Neural cell (in vitro differentiated cells): ENCODE results near the gene IPMK. TPM values are rescaled to one million over a fixed set of nuclear protein-coding genes. Genes with fewer than 3 reads are reported as not detected.

Experiments used
- H2AFZ ChIP-seq: fragments of 200-600, 300-800 bp; sonication (generic), shearing (Covaris generic); 2 replicates; pipeline ENCODE4 v1.6.0; 2014; ENCODE audit warnings: low read depth, mild to moderate bottlenecking, antibody characterized with exemption, low read length, moderate library complexity
- H3F3A ChIP-seq: fragments of 200-600 bp; shearing (Covaris generic); 2 replicates; pipeline ENCODE4 v1.6.1; 2016; ENCODE audit warnings: mild to moderate bottlenecking, moderate library complexity, mixed read lengths, antibody characterized with exemption, low read length; ENCODE audit not compliant: insufficient read depth, poor library complexity, severe bottlenecking
- H3K27ac ChIP-seq: fragments of 200-600, 300-800 bp; sonication (generic), shearing (Covaris generic); 2 replicates; pipeline ENCODE4 v1.5.1; 2014; ENCODE audit warnings: mild to moderate bottlenecking, low read length, moderate library complexity
- H3K27me3 ChIP-seq: fragments of 300-800, 200-600 bp; sonication (generic), shearing (Covaris generic); 2 replicates; pipeline ENCODE4 v1.6.0; 2014; ENCODE audit warnings: mild to moderate bottlenecking, low read depth, low read length, moderate library complexity; ENCODE audit not compliant: insufficient read depth
- H3K36me3 ChIP-seq: fragments of 300-800, 200-600 bp; sonication (generic), shearing (Covaris generic); 2 replicates; pipeline ENCODE4 v1.5.1; 2014; ENCODE audit warnings: mild to moderate bottlenecking, antibody characterized with exemption, low read length, moderate library complexity; ENCODE audit not compliant: insufficient read depth
- H3K4me2 ChIP-seq: fragments of 300-800, 200-600 bp; sonication (generic), shearing (Covaris generic); 2 replicates; pipeline ENCODE4 v1.6.0; 2014; ENCODE audit warnings: mild to moderate bottlenecking, low read length
- H3K4me3 ChIP-seq: fragments of 300-800, 200-600 bp; sonication (generic), shearing (Covaris generic); 2 replicates; pipeline ENCODE4 v1.5.1; 2014; ENCODE audit warnings: mild to moderate bottlenecking, low read length, moderate library complexity
- H3K79me2 ChIP-seq: fragments of 200-600 bp; shearing (Covaris generic); replicated peaks from 2 replicates; pipeline ENCODE4 v1.6.0; 2014; ENCODE audit warnings: mild to moderate bottlenecking, low read length, moderate library complexity; ENCODE audit not compliant: insufficient read depth
- H3K9ac ChIP-seq: fragments of 300-800, 200-600 bp; sonication (generic), shearing (Covaris generic); 2 replicates; pipeline ENCODE4 v1.6.1; 2016; ENCODE audit warnings: mild to moderate bottlenecking, low read length, mixed read lengths
- H3K9me2 ChIP-seq: fragments of 200-600 bp; shearing (Covaris generic); 2 replicates; pipeline ENCODE4 v1.6.1; 2016; ENCODE audit warnings: mild to moderate bottlenecking, low read length, mixed read lengths; ENCODE audit not compliant: insufficient read depth
- H3K9me3 ChIP-seq: fragments of 200-600, 300-800 bp; sonication (generic), shearing (Covaris generic); 2 replicates; pipeline ENCODE4 v1.6.1; 2016; ENCODE audit warnings: mild to moderate bottlenecking, mixed run types, low read length, moderate library complexity, mixed read lengths
- H4K20me1 ChIP-seq: fragments of 200-600 bp; shearing (Covaris generic); 2 replicates; pipeline ENCODE4 v1.6.1; 2016; ENCODE audit warnings: mild to moderate bottlenecking, mixed run types; ENCODE audit not compliant: insufficient read depth
- EP300 ChIP-seq: fragments of 450-650 bp; conservative IDR thresholded peaks from 2 replicates; pipeline ENCODE4 v1.6.1; 2014; ENCODE audit warnings: antibody characterized with exemption, mild to moderate bottlenecking, moderate library complexity; ENCODE audit not compliant: poor library complexity, severe bottlenecking
- EZH2 ChIP-seq: fragments of 200-600, 300-800 bp; shearing (Covaris generic), sonication (generic); IDR thresholded peaks from 2 replicates; pipeline ENCODE4 v1.6.1; 2014; ENCODE audit warnings: antibody characterized with exemption, low read length, borderline replicate concordance, mild to moderate bottlenecking; ENCODE audit not compliant: insufficient read depth, poor library complexity, severe bottlenecking
- MXI1 ChIP-seq: fragments of 450-650 bp; conservative IDR thresholded peaks from 2 replicates; pipeline ENCODE4 v1.6.1; 2014; ENCODE audit warnings: antibody characterized with exemption, mild to moderate bottlenecking; ENCODE audit not compliant: poor library complexity, severe bottlenecking
- POLR2AphosphoS5 ChIP-seq: IDR thresholded peaks from 2 replicates; pipeline ENCODE4 v1.6.1; 2012
- RAD21 ChIP-seq: fragments of 450-650 bp; conservative IDR thresholded peaks from 2 replicates; pipeline ENCODE4 v1.6.1; 2014; ENCODE audit warnings: antibody characterized with exemption, mild to moderate bottlenecking, moderate library complexity
- SMC3 ChIP-seq: fragments of 450-650 bp; conservative IDR thresholded peaks from 2 replicates; pipeline ENCODE4 v1.6.1; 2014; ENCODE audit warnings: antibody characterized with exemption, mild to moderate bottlenecking, moderate library complexity; ENCODE audit not compliant: poor library complexity
- TAF1 ChIP-seq: IDR thresholded peaks from 2 replicates; pipeline ENCODE4 v1.6.1; 2012; ENCODE audit warnings: low read depth
- polyA plus RNA-seq: library from polyadenylated mRNA; depleted of rRNA; stranded (reverse); fragments of >200 nt; gene quantifications from 2 replicates; pipeline ENCODE4 v1.2.3, GENCODE V29; 2014
- TF ChIP-seq, protein P1 (sequence below): fragments of 450-650 bp; IDR thresholded peaks from 2 replicates; pipeline ENCODE4 v1.5.1; 2014; ENCODE audit warnings: antibody characterized with exemption, mild to moderate bottlenecking, moderate library complexity; ENCODE audit not compliant: poor library complexity, severe bottlenecking
- TF ChIP-seq, protein P2 (sequence below): IDR thresholded peaks from 2 replicates; pipeline ENCODE4 v1.6.1; 2012; ENCODE audit warnings: borderline replicate concordance

IPMK gene
- polyA plus RNA-seq, 1 donor from 2014 or later = 11.7 TPM

DNA sequence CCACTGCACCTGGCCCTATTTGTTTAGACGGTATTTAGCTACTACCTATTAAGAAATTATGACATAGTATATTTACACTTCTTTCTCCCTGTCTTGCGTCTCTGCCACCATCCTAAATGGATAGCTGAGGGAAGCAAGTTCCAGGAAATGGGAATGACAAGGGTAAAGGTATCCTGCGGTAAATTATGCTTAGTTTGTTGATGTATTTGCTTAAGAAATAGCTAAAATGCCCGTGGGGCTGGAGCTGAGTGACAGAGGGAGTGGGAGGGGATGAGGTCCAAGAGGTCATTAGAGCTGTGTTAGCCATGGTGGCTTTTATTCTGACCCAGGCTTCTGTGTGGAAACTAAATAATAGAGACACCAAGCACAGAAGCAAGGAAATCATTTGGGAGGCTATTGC, 38.1 kb upstream of the IPMK start:
- H3K9me2 ChIP-seq = no peaks in the 10 kb centered on the region
- H3K9ac ChIP-seq = no peak overlapping the region
- no peaks in the 10 kb centered on the region for H3K79me2 ChIP-seq
- no peak overlapping the region for H3K4me2 ChIP-seq
- no peak overlapping the region for H3K27ac ChIP-seq
- H2AFZ ChIP-seq = no peak overlapping the region
- no peaks in the 10 kb centered on the region for H3F3A ChIP-seq
- H3K9me3 ChIP-seq = no peaks in the 10 kb centered on the region
- TF ChIP-seq, protein P1, sequence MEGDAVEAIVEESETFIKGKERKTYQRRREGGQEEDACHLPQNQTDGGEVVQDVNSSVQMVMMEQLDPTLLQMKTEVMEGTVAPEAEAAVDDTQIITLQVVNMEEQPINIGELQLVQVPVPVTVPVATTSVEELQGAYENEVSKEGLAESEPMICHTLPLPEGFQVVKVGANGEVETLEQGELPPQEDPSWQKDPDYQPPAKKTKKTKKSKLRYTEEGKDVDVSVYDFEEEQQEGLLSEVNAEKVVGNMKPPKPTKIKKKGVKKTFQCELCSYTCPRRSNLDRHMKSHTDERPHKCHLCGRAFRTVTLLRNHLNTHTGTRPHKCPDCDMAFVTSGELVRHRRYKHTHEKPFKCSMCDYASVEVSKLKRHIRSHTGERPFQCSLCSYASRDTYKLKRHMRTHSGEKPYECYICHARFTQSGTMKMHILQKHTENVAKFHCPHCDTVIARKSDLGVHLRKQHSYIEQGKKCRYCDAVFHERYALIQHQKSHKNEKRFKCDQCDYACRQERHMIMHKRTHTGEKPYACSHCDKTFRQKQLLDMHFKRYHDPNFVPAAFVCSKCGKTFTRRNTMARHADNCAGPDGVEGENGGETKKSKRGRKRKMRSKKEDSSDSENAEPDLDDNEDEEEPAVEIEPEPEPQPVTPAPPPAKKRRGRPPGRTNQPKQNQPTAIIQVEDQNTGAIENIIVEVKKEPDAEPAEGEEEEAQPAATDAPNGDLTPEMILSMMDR = no peak
- TF ChIP-seq SMC3 (no peak), TAF1 (no peak), POLR2AphosphoS5 (no peak), EZH2 (no peak), EP300 (no peak)
- H3K4me3 ChIP-seq = no peak overlapping the region
- H3K36me3 ChIP-seq = no peaks in the 10 kb centered on the region
- no peaks in the 10 kb centered on the region for H3K27me3 ChIP-seq
- H4K20me1 ChIP-seq = no peaks in the 10 kb centered on the region

DNA sequence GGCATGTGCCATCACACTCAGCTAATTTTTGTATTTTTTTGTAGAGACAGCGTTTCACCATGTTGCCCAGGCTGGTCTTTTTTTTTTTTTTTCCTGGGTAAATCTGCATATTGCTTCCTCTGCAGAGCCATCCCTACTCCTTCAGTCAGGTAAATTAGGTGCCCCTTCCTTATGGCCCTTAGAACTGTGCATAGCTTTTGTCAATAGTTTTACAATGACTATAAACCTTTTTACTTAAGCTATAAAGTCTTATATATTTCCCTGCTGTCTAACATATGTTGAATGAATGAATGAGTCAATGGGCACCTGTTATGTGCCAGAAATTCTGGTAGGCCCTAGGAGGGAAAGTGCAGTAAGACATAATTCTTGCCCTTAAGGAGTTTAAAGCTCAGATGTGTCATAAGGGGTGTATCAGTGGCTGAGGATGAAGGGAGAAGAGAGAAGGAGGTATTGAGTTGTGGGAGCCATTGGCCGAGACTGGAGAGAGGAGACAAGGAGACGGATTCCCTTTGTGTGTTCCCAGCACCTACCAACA, 36.5 kb upstream of the IPMK start:
- Histone ChIP-seq H3K9me3 (no peaks in the 10 kb centered on the region), H3K27ac (no peak overlapping the region), H2AFZ (no peak overlapping the region), H3K27me3 (no peaks in the 10 kb centered on the region), H3K9ac (no peak overlapping the region), H3F3A (no peaks in the 10 kb centered on the region), H4K20me1 (no peaks in the 10 kb centered on the region), H3K79me2 (no peaks in the 10 kb centered on the region), H3K36me3 (no peaks in the 10 kb centered on the region), H3K4me3 (no peak overlapping the region), H3K9me2 (no peaks in the 10 kb centered on the region), H3K4me2 (no peak overlapping the region)
- TF ChIP-seq MXI1 = no peak
- TF ChIP-seq EP300 = no peak
- no peak for TF ChIP-seq SMC3
- TF ChIP-seq, protein P2, sequence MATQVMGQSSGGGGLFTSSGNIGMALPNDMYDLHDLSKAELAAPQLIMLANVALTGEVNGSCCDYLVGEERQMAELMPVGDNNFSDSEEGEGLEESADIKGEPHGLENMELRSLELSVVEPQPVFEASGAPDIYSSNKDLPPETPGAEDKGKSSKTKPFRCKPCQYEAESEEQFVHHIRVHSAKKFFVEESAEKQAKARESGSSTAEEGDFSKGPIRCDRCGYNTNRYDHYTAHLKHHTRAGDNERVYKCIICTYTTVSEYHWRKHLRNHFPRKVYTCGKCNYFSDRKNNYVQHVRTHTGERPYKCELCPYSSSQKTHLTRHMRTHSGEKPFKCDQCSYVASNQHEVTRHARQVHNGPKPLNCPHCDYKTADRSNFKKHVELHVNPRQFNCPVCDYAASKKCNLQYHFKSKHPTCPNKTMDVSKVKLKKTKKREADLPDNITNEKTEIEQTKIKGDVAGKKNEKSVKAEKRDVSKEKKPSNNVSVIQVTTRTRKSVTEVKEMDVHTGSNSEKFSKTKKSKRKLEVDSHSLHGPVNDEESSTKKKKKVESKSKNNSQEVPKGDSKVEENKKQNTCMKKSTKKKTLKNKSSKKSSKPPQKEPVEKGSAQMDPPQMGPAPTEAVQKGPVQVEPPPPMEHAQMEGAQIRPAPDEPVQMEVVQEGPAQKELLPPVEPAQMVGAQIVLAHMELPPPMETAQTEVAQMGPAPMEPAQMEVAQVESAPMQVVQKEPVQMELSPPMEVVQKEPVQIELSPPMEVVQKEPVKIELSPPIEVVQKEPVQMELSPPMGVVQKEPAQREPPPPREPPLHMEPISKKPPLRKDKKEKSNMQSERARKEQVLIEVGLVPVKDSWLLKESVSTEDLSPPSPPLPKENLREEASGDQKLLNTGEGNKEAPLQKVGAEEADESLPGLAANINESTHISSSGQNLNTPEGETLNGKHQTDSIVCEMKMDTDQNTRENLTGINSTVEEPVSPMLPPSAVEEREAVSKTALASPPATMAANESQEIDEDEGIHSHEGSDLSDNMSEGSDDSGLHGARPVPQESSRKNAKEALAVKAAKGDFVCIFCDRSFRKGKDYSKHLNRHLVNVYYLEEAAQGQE = no peak
- no peak for TF ChIP-seq EZH2
- no peak for TF ChIP-seq TAF1
- no peak for TF ChIP-seq RAD21
- TF ChIP-seq, protein P1 = no peak
- no peak for TF ChIP-seq POLR2AphosphoS5
